ENCODE data around the gene DEGS1. TPM values are rescaled to one million over a fixed set of nuclear protein-coding genes. Genes with fewer than 3 reads are reported as not detected.

The DEGS1 gene

Small RNA genes lying within 50 kb of the gene (small RNA-seq; reads per million reads assigned to genes)
- not detected for gene AC092809.3 (ENCODE audit: insufficient read depth)
- not detected for gene RF00139 (ENCODE audit: insufficient read depth)
